GM19455 (cell line): Measurements from ENCODE around the gene OR9A2.

Experiments
- ATAC-seq: cut with Tn5 transposase; IDR thresholded peaks from one replicate; pipeline ENCODE4 v1.9.1; 2021; ENCODE audit not compliant: unreplicated experiment

The OR9A2 gene

DNA sequence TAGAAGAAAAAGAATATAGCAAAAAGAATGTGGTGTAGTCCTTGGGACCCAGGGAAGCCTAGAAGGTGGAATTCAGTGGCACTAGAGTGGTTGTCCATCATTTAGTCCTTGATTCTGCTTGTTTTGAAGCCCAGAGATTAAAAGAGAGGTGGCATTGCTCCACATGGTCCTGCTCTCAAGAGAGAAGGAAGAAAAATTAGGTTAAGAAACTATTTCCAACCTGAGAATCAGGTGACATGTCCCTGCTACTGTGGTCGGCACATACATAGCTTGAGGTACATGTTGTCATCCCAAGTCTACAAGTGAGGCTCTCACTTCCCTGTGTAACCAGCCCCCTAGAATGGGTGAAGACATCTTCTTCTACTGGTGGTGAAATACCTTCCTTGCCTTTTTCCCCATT lies at the start of gene OR9A2:
Gene OR9A2 (minus strand): TSS at position 101 of the 400 bp plus-strand sequence. CDS start 0 bp downstream, at position 101.
- no peak for ATAC-seq

- ATAC-seq, result no peak
Observed at GRCh38 chr7:143074141-143074540, 47.2 kb upstream of the OR9A2 start.

GRCh38 chr7:143073556-143073955 lies 46.6 kb upstream of the OR9A2 start:
- ATAC-seq, result no peak

DNA sequence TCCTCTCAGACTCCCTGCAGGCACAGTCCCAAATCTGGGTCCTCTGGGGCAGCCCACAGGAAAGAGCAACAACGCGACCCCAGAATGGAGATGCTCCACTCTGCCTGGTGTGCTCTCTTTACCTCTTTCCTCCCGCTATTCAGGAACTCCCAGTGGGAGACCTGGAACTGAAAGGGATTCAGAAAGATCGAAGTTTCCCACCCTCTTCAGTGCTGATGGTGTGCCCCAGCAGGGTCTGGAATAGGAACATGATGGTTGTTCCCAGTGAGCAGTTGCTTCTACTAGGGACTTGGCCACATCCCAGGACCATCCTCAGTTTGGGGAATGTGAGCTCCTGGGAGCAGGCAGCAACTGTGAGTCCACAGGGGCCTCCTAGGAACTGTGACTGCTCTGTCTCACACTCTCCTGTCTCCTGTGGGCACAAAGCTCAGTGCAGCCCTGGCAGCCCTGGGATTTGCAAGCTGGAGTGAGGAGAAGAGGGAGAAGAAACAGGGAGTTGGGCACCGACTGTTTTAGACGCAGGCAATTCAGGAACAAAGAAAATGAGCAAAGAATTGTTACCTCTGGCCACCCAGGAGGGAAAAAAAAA lies 43.1 kb upstream of the OR9A2 start:
- ATAC-seq, result no peak

- no peak for ATAC-seq
Observed at GRCh38 chr7:143068446-143068845, 41.5 kb upstream of the OR9A2 start.

- no peak for ATAC-seq
Observed at GRCh38 chr7:143063741-143064140, 36.8 kb upstream of the OR9A2 start.

- ATAC-seq, result no peak
Observed at GRCh38 chr7:143055754-143056153, 28.8 kb upstream of the OR9A2 start.

DNA sequence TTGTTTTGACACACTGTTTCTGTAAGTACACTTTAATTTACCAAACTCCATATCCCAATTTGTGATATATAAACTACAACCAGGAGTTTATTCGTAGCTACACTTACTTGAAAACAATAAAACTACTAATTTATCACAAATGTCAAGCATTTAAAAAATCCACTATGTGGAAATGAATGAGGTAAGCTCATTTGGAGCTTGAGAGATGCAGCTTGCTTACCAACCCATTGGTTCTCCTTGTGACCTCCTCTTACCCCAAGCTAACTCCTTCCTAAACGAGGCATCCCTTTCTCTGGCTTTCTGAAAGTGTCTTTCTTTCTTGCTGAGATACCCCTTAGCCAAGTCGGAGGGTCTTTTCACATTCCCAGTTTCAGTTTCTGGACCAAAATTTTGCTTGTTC lies 27.7 kb upstream of the OR9A2 start:
- ATAC-seq, result no peak

DNA sequence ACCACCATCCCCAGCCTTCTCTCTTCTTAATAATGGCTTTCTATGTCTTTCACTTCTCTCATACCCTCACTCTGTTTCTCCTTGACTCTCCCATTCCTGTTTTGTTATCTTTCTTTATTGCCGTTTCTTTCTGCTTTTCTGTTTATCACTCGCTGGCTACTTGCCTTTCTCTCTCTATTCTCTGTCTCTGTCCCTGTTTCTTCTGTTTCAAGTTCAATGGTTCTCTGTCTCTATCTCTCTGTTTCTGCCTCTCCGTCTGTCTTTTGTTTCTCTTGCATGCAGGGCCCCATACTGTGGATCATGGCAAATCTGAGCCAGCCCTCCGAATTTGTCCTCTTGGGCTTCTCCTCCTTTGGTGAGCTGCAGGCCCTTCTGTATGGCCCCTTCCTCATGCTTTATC lies 25.1 kb upstream of the OR9A2 start, which contains the start of gene OR6V1:
Gene OR6V1 (plus strand): TSS at position 301 of the 400 bp plus-strand sequence. CDS start 0 bp downstream, at position 301.
- ATAC-seq, result no peak

DNA sequence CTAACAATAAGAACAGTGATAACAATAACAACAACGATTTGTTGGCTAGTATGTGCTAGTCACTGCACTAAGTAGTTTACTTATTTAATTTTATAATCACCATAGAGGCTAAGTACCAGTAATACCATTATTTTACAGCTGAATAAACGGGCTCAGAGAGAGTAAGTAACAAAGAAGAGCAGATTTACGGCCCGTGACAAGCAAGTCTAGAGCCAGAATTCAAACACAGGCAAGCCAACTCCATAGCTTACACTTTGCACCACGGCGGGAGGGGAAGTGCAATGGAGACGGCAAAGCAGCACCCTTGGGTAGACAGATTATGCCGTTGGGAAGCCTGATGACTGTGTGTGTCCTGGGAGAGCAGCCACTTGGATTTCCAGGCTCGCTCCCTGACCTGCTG lies 24.0 kb upstream of the OR9A2 start:
- ATAC-seq, result no peak

- no peak for ATAC-seq
Observed at GRCh38 chr7:143049362-143049761, 22.4 kb upstream of the OR9A2 start.

DNA sequence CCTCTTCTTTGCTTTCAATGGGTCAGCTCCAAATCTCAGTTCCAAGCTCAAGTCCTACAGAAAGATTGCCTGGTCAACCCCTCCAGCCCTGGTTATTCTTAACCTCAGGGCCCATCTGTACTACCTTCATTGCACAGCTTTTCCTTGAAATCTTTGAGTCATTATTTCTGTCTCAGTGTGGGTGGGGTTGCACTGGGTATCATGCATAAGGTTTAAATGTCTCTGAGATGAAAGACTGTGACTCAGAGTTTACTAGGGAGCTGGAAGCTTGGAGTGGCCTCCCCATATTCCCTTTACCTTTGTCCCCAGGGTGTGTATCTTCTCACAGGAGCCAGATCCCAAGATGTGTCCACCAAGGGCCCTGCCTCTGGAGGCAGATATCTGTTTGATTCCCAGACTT lies 21.9 kb upstream of the OR9A2 start:
- no peak for ATAC-seq

- no peak for ATAC-seq
Observed at GRCh38 chr7:143047326-143047725, 20.4 kb upstream of the OR9A2 start.

DNA sequence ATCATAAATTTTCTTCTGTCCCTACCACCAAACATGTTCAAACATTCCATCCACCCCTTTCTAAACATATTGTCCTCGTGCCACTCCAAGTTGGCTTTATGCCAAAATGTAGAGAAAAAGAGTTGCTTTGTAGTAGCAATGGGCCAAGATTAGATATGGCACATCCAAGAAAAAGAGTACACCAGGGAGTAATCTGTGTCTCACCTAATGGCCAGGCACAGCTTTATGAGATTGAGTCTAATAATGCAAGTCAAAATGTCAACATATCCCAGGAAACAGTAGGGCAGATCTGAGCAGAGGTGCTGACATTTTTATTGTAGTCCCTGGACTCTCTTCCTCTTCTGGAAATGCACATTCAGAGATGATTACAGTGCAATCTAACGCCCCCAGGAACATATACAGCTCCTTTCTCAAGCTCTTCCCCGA lies 19.5 kb upstream of the OR9A2 start:
- no peak for ATAC-seq

GRCh38 chr7:143043391-143043790 lies 16.5 kb upstream of the OR9A2 start:
- no peak for ATAC-seq

DNA sequence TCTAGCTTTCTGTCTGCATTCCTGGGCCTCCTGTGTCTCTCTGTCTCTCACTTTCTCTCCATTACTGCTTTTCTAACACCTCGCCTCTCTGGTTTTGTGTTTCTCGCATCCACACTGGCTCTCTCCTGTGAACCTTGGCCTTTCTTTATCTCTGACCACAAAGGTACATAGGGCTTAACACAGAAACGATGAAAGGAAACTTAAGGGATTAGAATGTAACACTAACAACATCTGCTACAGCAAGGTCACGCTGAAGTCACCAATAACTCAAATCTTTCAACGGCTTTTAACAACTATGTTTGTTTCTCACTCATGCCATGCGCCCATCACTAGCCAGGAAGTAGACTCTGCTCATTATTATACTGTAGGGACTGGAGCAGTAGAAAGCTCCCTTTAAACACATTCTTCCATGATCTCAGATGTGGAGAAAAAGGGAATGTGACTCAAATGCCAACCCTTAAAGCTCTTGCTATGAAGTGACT lies 15.9 kb upstream of the OR9A2 start:
- no peak for ATAC-seq

- no peak for ATAC-seq
Observed at GRCh38 chr7:143042159-143042789, 15.3 kb upstream of the OR9A2 start.

DNA sequence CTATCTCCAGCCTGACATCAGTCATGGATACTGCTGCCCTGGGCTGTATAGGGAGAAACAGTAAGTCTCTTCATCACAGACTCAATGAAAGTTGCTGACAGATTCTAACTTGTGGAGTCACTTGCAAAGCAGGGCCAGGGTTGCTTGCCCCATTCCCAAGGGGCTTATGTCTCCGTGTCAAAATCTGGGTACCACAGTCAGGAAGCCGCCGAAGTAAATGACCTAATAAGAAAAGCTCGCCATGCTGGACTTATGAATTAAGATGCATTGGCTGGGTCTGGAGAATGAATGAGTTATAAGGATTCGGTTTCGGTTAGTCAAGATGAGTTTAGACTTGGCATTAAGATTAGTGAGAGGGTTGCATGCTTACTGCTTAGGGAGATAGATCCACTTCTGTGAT lies 14.4 kb upstream of the OR9A2 start:
- ATAC-seq, result no peak

DNA sequence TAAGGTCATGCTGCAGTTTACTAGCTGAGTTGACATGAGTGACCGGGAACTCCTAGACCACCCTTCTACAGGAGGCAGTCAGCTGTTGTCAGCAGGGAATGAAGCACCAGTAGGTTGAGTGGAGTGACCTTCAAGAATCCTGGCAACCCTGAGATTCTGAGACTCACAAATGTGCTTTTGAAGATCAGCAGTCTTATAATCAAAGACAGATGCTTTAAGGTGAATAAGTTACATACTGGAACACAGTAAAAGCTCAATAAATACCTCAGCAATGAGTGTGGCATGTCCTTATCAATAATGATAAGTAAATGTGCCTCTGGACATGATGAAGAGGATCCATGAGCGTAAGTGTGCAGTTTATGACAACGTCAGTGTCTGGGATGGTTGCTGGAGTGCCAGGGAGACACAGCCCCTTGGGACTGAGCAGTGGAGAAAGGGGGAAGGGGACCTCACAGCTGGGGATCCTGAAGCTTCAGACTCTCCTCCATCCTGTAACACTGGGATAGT lies 13.3 kb upstream of the OR9A2 start:
- no peak for ATAC-seq

DNA sequence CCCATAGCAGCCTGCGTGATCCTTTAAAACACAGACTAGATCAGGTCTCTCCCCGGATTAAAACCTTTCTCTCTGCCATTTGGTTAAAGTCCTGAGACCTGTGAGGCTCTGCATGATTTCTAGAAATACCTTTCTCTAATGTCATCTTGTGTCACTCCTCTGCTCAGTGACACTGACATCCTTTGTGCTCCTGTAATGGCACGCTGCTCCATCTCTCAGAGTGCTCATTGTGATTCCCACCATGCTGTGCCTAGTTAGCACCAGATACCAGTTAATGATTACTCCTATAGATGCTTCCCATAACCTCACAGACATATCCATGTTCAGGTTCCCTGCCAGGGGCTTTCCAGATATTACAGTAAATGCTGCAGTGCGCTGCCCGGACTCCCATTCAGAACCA lies 11.7 kb upstream of the OR9A2 start:
- no peak for ATAC-seq

- ATAC-seq, result no peak
Observed at GRCh38 chr7:143027683-143028082, 751 bp upstream of the OR9A2 start.

- ATAC-seq, result no peak
Observed at GRCh38 chr7:143025371-143025770, 1.6 kb downstream of the OR9A2 start.

DNA sequence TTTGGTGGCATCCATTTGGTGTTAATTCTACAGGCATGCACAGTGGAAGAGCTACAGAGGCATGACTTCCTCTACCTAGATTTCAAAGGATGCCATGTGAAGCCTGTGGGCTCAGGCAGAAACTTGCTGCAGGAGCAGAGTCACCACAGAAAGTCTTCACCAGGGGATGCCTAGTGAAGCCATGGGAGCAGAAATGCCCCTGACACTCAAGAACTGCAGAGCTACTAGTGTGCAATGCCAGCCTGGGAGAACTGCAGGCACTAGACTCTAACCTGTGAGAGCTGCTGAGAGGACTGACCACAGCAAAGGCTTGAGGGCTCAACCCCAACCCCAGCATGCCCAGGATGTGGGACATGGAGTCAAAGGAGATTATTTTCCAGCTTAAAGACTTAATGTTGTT lies 3.9 kb downstream of the OR9A2 start:
- ATAC-seq, result no peak
